ENCODE results near the gene DGKZ.

The DGKZ gene

GRCh38 chr11:46345881-46346484 lies 1.3 kb upstream of the DGKZ start:
- DNase-seq: no peak

DNA sequence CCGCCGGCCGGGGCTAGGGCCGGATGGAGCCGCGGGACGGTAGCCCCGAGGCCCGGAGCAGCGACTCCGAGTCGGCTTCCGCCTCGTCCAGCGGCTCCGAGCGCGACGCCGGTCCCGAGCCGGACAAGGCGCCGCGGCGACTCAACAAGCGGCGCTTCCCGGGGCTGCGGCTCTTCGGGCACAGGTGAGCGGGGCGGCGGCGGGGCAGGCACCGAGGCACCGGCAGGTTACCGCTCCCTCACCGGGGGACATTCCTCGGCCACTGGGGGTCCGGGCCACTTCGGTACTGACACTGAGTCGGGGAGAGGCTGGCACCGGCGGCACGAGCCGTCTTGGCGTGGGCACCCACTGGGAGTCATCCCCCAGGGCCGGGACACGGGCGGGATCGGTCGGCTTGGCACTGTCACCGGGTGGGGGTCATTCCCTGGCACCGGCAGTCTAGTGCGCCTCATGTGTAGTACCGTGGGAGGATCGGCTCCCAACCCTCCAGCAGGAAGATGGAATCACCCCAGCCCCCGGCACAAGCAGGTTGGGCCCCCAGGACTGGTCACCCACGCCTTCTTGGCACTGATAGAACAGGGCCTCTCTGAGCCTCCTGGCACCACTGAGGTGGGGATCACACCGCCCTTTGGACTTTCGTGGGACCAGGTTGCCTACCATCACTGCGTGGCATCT lies 511 bp downstream of the DGKZ start:
- no peak for DNase-seq

GRCh38 chr11:46348566-46349401 lies 1.5 kb downstream of the DGKZ start:
- DNase-seq: no peak

DNA sequence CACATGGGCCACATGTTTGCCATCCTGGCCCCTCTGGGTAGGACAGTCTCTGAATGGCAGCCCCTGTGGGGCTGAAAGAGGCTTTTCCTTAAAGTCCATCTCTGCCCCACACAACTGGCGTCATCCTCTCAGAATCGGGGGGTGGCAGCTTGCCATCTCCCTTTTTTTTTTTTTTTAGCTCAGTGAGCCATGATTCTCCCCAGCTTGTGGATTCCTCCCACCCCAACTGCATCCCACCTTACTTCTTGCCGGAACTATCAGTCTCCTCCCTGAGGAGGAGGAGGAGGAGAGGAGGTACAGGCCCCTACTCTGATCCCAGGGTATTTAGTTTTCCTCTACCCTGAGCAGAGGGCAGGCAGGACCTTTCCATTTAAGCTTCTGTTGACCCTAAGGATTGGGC lies 3.4 kb downstream of the DGKZ start:
- DNase-seq: no peak

GRCh38 chr11:46351148-46351547 lies 3.9 kb downstream of the DGKZ start:
- DNase-seq: no peak

DNA sequence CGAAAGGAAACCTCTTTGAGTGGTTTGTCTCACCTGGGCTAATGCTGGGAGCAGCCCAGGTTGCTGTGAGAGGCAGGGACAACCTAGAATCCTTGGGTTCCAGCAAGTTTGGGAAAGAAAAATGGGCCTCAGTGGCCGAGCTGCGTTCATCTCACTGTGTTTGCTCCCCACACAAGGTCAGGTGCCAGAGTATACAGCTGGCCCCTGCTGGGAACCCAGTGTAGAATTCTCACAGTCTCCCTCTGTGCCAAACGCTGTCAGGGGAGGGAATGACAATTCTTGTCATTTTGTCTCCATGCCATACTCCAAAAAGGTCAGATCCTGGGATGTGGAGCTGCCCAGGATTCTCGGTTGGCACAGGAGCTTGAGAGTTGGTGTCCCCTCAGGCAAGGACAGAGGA lies 4.3 kb downstream of the DGKZ start:
- DNase-seq: no peak

GRCh38 chr11:46352063-46352841 lies 5.0 kb downstream of the DGKZ start:
- DNase-seq: no peak

DNA sequence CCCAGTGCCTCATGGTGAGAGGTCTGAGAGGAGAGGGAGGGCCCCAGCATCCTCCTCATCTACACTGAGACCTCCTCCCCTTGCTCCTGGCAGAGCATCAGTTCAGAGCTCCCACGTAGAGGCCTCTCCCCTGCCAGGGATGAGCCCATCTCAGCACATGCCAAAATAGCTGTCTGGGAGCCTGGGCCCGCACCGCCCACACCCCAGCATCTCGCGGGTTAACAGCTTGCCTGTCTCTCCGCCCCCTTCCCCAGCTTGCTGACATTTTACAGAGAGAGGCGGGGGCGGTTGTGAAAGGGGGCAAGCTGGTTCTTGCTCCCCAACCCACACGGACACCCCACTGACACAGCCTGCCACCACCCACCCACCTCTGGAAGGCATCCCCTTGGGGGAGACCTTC lies 6.4 kb downstream of the DGKZ start:
- no peak for DNase-seq

DNA sequence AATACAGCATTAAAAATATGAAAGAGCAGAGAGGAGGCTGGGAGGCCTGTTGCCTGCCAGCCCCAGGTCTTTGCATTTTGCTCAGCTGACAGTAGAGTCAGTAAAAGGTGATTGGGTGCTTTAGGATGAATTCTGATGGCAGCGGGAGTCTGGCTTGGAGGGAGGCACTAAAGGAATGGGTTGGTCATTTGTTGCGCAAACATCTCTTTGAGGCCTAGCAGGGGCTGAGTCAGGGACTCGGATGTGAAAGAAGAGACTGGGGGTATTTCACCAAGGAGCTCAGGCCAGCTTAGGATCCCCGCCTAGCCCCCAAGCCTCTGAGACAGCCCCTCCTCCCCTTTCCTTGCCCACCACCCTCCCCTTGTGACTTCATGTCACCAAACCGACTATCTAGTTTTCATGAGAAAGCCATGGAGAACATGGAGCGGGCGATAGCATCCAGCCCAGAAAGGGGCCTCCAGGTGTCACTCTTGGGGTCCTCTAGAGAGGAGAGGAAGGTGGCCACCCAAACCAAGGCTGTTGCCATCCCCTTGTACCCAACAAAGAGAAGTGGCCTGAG lies 9.7 kb downstream of the DGKZ start:
- no peak for DNase-seq

DNA sequence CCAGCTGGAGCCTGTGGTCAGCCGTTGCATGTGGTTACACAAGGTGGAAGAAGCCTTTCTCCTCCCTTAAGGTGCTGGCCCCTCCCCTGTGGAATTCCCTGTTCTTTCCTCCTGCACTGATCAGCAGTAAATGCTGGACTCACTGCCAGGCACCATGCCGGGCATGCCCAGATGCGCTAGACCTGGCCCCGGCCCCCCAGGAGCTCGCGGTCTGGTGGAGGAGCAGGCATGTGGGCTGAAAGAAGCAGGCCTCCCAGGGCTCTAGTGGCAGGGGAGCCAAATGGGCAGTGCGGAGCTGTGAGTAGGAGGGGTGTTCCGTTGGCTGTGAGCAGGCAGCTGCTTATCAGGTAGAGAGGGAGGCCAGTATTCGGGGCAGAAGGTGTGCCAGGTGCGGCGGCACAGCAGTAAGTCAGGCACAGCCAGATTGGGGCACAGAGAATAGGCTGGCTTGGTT lies 10.2 kb downstream of the DGKZ start:
- no peak for DNase-seq

DNA sequence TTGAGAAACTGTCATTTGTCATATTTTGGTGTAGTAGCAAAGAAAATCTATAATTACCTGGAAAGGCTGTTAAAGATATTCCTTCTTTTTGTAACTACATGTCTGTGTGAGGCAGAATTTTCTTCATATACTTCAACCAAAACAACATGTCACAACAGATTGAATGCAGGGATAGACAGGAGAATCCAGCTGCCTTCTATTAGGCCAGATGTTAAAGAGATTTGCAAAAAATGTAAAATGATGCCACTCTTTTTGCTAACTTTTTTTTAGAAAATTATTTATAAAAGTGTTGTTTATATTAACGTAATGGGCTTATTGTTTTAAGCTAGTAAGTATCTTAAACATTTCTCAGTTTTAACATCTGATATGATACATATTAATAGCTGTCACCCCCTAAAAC lies 12.7 kb downstream of the DGKZ start:
- no peak for DNase-seq

DNA sequence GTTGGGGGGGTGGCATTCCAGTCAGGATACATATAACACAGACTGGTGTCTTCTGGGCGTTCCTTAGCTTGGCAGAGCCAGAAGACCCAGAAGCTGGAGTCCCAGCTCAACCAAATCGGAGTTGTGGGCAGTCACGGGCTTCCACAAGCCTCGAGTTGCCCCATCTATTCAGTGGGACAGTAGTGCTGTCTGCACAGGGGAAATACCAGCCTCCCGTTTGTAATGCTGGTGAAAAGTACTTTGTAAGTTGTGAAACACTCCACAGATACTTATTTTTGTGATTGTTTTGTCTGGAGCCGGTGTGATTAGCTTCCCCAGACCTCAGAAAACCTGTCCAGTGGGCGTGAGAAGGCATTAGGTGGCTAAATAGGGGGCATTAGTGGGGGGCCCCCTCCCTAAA lies 13.6 kb downstream of the DGKZ start:
- DNase-seq: no peak

DNA sequence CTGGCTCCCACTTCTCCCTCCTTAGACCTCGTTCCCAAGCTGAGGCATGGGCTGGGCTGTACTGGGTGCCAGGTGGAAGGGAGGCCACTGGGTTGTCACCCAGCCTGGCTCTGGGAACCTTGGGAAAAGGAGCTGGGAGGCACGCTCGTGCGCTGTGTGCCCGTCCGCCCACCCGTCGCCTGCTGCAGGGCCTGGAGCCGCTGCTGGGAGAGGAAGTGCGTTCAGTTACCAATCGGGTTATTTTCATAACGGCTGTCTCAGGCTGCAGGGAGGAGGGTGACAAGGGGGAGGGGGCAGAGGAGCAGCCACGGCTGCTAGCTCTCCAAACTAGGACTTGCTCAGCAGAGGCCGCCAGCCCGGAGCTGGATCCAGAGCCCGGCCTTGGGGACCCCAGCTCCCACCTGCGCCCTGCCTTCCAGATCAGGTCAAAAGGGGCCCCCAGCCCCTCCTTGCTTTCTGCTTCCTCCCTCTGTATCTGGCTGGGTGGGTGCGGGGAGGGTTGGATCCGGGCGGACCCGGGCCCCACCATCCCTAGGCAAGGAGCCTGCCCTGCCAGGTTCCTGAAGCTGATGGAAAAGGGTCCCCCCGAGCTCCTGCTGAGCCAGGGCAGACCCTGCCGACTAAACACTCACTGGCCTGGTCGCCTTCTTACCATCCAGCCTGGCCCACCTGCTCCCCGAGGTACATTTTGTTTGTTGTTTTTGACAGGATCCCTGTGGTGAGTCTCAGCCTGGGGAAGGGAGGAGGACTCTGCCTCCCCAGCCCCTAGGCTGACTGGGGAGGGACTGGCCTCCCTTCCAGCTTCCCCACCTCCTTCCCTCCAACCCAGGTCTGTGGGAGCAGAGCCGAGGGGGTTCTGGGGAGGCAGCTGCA lies 14.3 kb downstream of the DGKZ start:
- DNase-seq: no peak

- no peak for DNase-seq
Observed at GRCh38 chr11:46362156-46363030, 15.1 kb downstream of the DGKZ start.

GRCh38 chr11:46363031-46363407 lies 15.8 kb downstream of the DGKZ start:
- DNase-seq: no peak

- no peak for DNase-seq
Observed at GRCh38 chr11:46363455-46364005, 16.3 kb downstream of the DGKZ start.

DNA sequence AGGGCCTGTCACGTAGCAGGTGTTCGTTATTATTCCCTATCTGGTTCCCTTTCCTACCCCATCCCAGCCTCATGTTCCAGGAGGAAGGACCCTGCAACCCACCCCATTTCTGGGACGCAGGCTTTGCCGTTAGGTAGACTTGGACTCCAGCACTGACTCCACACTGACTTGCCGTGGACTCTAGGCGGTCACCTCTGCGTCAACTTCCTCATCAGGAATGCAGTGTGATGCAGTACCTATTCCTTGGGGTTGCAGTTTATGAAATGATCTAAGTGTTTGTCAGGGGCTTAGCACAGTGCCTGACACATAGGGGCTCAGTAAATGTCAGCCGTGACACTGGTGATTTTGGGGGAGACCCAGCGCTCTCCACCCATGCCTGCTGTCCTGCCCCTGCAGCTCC lies 16.8 kb downstream of the DGKZ start:
- DNase-seq: no peak

- DNase-seq: no peak
Observed at GRCh38 chr11:46364791-46365190, 17.5 kb downstream of the DGKZ start.

GRCh38 chr11:46366260-46366659 lies 19.0 kb downstream of the DGKZ start:
- DNase-seq: no peak

DNA sequence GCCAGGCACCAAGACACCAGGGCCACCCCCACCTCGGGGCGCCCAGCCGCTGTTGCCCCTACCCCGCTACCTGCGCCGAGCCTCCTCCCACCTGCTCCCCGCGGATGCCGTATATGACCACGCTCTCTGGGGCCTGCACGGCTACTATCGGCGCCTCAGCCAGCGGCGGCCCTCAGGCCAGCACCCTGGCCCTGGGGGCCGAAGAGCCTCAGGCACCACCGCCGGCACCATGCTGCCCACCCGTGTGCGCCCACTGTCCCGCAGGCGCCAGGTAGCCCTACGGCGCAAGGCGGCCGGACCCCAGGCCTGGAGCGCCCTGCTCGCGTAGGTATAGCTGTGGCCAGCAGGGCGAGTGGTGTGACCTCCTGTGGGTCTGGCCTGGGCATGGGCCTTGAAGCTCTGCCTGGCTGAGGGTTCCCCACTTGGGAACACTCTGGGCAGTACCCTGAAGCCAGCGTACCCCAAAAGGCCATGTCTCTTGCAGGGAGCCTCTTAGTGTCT lies 19.4 kb downstream of the DGKZ start:
- DNase-seq: no peak
